HCT116 (cell line): ENCODE data around the gene GNB2. TPM values are rescaled to one million over a fixed set of nuclear protein-coding genes. Genes with fewer than 3 reads are reported as not detected.

Experiments used
- ATAC-seq: fragments of 200-7000 bp; cut with Tn5 transposase; 2 replicates; pipeline ENCODE4 v1.9.1; 2020; ENCODE audit warnings: mild to moderate bottlenecking, moderate library complexity
- BruUV-seq: library from RNA; stranded (reverse); fragments of 400-500 nt; replicated peaks from 2 replicates; lab custom pipeline; 2021; lab: Mats Ljungman, UMichigan
- CTCF ChIA-PET: fragments of 300-600 bp; sonication (Branson Sonifier 250); formaldehyde crosslinking; loops from one replicate; lab custom pipeline; 2021; ENCODE audit warnings: antibody characterized with exemption; lab: Charles Lee
- POLR2A ChIA-PET: fragments of 300-600, 350-600 bp; sonication (Branson Sonifier 250); formaldehyde crosslinking; loops from one replicate; lab custom pipeline; 2021; ENCODE audit warnings: antibody characterized with exemption; lab: Charles Lee
- RAD21 ChIA-PET, 2 experiments: fragments of 300-600 bp; sonication (Branson Sonifier 250); formaldehyde crosslinking; loops; one replicate each; lab custom pipeline; 2023; ENCODE audit warnings: low total read pairs in 2 of 2; ENCODE audit not compliant: uncharacterized antibody in 2 of 2, unreplicated experiment in 2 of 2, low non-redundant PET in 1 of 2; lab: Charles Lee
- DNase-seq: peaks from one replicate; pipeline ENCODE4 v3.0.0-alpha.2; 2010; ENCODE audit warnings: low read depth, low spot score
- H2AFZ ChIP-seq: fragments of 200-600 bp; shearing (Covaris generic), sonication (generic); 2 replicates; pipeline ENCODE4 v1.6.1; 2017; ENCODE audit warnings: low read depth, mixed run types, mixed read lengths, antibody characterized with exemption, low read length; ENCODE audit not compliant: poor library complexity, severe bottlenecking
- H3K27ac ChIP-seq: 2 replicates; pipeline ENCODE4 v1.5.1; 2012; ENCODE audit warnings: low read depth, low read length
- H3K27me3 ChIP-seq: fragments of 200-600 bp; sonication (generic); 2 replicates; pipeline ENCODE4 v1.6.1; 2016; ENCODE audit warnings: mixed run types, low read length, mixed read lengths; ENCODE audit not compliant: insufficient read depth
- H3K36me3 ChIP-seq, 2 experiments: fragments of 200-500 bp in 1 of 2; fragments of 200-600 bp in 1 of 2; sonication (Bioruptor generic) in 1 of 2; sonication (generic) in 1 of 2; 2 replicates each; pipeline versions ENCODE4 v1.5.1 to v1.6.1; 2014 to 2016; ENCODE audit warnings: low read length in 2 of 2, inconsistent platforms in 1 of 2, mixed read lengths in 1 of 2, mixed run types in 1 of 2; ENCODE audit not compliant: insufficient read depth in 2 of 2, control insufficient read depth in 1 of 2
- H3K4me1 ChIP-seq, 2 experiments: fragments of 200-600 bp in 1 of 2; sonication (generic) in 1 of 2; 2 replicates each; pipeline versions ENCODE4 v1.5.1 to v1.6.1; 2012 to 2017; ENCODE audit warnings: low read length in 2 of 2, inconsistent platforms in 1 of 2, mild to moderate bottlenecking in 1 of 2, mixed read lengths in 1 of 2, mixed run types in 1 of 2, moderate library complexity in 1 of 2; ENCODE audit not compliant: insufficient read depth in 2 of 2, control insufficient read depth in 1 of 2
- H3K4me2 ChIP-seq: fragments of 200-600 bp; sonication (generic); 2 replicates; pipeline ENCODE4 v1.6.1; 2017; ENCODE audit warnings: mixed run types, low read length, mixed read lengths
- H3K4me3 ChIP-seq, 2 experiments: fragments of 200-600 bp in 1 of 2; sonication (generic) in 1 of 2; replicated peaks in 1 of 2; 2 replicates each; pipeline ENCODE4 v1.5.1; 2011 to 2016; ENCODE audit warnings: low read length in 2 of 2, control low read depth in 1 of 2, low read depth in 1 of 2, mild to moderate bottlenecking in 1 of 2, mixed read lengths in 1 of 2, mixed run types in 1 of 2
- H3K79me2 ChIP-seq: fragments of 200-600 bp; sonication (generic); 2 replicates; pipeline ENCODE4 v1.6.1; 2017; ENCODE audit warnings: mild to moderate bottlenecking, mixed run types, low read length, moderate library complexity, mixed read lengths; ENCODE audit not compliant: insufficient read depth
- H3K9ac ChIP-seq: fragments of 200-600 bp; sonication (generic); 2 replicates; pipeline ENCODE4 v1.6.1; 2016; ENCODE audit warnings: low read length, mixed read lengths
- H3K9me2 ChIP-seq: fragments of 200-600 bp; sonication (generic), shearing (Covaris generic); 2 replicates; pipeline ENCODE4 v1.6.1; 2017; ENCODE audit warnings: mixed run types, mild to moderate bottlenecking, moderate library complexity; ENCODE audit not compliant: insufficient read depth
- H3K9me3 ChIP-seq, 2 experiments: fragments of 200-500 bp in 1 of 2; fragments of 200-600 bp in 1 of 2; sonication (Bioruptor generic) in 1 of 2; sonication (generic) in 1 of 2; 2 replicates each; pipeline ENCODE4 v1.6.1; 2014 to 2017; ENCODE audit warnings: low read length in 2 of 2, mixed read lengths in 2 of 2, inconsistent platforms in 1 of 2, low read depth in 1 of 2, mild to moderate bottlenecking in 1 of 2, mixed run types in 1 of 2, moderate library complexity in 1 of 2; ENCODE audit not compliant: control insufficient read depth in 1 of 2, insufficient read depth in 1 of 2
- H4K20me1 ChIP-seq: fragments of 200-600 bp; sonication (generic), shearing (Covaris generic); 2 replicates; pipeline ENCODE4 v1.6.1; 2017; ENCODE audit warnings: mixed run types, mild to moderate bottlenecking, moderate library complexity; ENCODE audit not compliant: insufficient read depth
- ATF3 ChIP-seq: IDR thresholded peaks from 2 replicates; pipeline ENCODE4 v1.6.1; 2012
- EZH2phosphoT487 ChIP-seq: fragments of 200-600 bp; IDR thresholded peaks from 2 replicates; pipeline ENCODE4 v1.6.1; 2018; ENCODE audit warnings: antibody characterized with exemption, borderline replicate concordance
- SP1 ChIP-seq: IDR thresholded peaks from 2 replicates; pipeline ENCODE4 v1.6.1; 2012; ENCODE audit warnings: low read depth
- TCF7L2 ChIP-seq: IDR thresholded peaks from 2 replicates; pipeline ENCODE4 v1.7.0; 2011; ENCODE audit warnings: borderline replicate concordance, inconsistent platforms; ENCODE audit not compliant: insufficient read depth, insufficient read length; ENCODE audit errors: extremely low read depth
- YY1 ChIP-seq: IDR thresholded peaks from 2 replicates; pipeline ENCODE4 v1.6.1; 2011; ENCODE audit warnings: low read length, low read depth, moderate library complexity, mild to moderate bottlenecking; ENCODE audit not compliant: insufficient replicate concordance; ENCODE audit errors: extremely low read depth
- ZBTB33 ChIP-seq: IDR thresholded peaks from 2 replicates; pipeline ENCODE4 v1.6.1; 2011; ENCODE audit warnings: mild to moderate bottlenecking, low read length, moderate library complexity; ENCODE audit not compliant: insufficient replicate concordance; ENCODE audit errors: extremely low read depth
- ZFX ChIP-seq: fragments of 450-650 bp; IDR thresholded peaks from 2 replicates; pipeline ENCODE4 v1.6.1; 2017
- ZNF274 ChIP-seq: fragments of 200-500 bp; sonication (Bioruptor generic); IDR thresholded peaks from 2 replicates; pipeline ENCODE4 v1.6.1; 2014; ENCODE audit warnings: mild to moderate bottlenecking, low read depth, low read length, inconsistent platforms
- intact Hi-C: fragments of 100-400 bp; cut with micrococcal nuclease; formaldehyde crosslinking; loops from 2 replicates; pipeline ENCODE4 v1.10.0; 2022
- total RNA-seq: library from RNA; stranded (reverse); gene quantifications from one replicate; pipeline ENCODE4 v1.2.1, GENCODE V29; 2021; ENCODE audit not compliant: unreplicated experiment

GNB2 gene
- total RNA-seq, 1 experiment from 2014 or later: 246 TPM

DNA sequence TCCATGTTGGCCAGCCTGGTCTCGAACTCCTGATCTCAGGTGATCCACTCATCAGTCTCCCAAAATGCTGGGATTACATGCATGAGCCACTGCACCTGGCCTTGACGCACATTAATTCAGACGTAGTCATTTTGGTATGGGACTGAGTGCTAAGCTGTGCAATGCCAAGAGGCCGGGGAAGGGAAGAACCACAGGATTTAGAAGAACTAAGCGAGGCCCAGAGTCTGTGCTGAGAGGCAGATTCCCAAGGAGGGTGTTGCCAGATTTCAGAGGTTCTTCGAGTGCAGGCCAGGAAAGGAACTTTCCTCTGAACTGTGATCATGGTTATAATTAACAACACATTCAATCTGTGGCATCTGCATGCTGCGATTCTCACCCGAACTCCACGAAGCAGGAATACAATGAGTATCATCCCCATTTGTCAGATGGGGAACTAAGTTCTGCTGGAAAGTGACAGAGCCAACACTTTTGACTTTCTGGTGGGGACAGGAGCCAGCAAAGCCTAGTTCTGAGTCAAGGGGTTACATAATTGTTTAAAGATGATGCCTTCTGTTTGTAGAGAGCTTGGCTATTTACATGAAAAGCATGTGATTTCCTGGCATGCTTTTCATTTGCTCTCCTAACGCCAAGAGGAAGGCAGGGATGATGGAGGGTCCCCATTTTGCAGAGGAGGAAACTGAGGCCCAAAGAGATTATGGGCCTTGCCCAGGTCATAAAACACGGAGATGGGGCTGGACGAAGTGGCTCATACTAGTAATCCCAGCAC lies 53.6 kb downstream of the GNB2 start:
- Histone ChIP-seq H3K27me3 (no peaks in the 10 kb centered on the region), H3K9ac (no peak overlapping the region), H3K9me2 (no peaks in the 10 kb centered on the region), H3K9me3 (no peaks in the 10 kb centered on the region), H3K4me1 (peaks cover 9 to 17% of the 10 kb centered on the region in 2 experiments; a peak in 3 of 4 replicates), H3K79me2 (no peaks in the 10 kb centered on the region), H4K20me1 (no peaks in the 10 kb centered on the region), H3K4me3 (no peak overlapping the region), H3K4me2 (no peak overlapping the region), H3K36me3 (no peaks in the 10 kb centered on the region), H2AFZ (no peak overlapping the region), H3K27ac (no peak overlapping the region)
- CTCF ChIA-PET: interaction anchor here (1.8 to 2.8 kb wide), 2 partner anchors 21 to 22 kb away, joined by 4 to 34 read pairs; partner anchors contain the start of gene POP7
- DNase-seq (no peak), ATAC-seq (no peak)
- TF ChIP-seq YY1: no peak
- TF ChIP-seq SP1: no peak
- no peak for TF ChIP-seq ZFX
- no peak for TF ChIP-seq ZNF274
- TF ChIP-seq EZH2phosphoT487: no peak
- POLR2A ChIA-PET: interaction anchor here (1.3 kb wide), 1 partner anchor 18 kb away, joined by 4 read pairs; no protein-coding TSS in a partner anchor
- intact Hi-C loops: no loop called here
- BruUV-seq: no TSS peak
- RAD21 ChIA-PET: no interaction called here

GRCh38 chr7:100728196-100728595 lies 54.7 kb downstream of the GNB2 start:
- Histone ChIP-seq H2AFZ (no peak overlapping the region), H3K79me2 (no peaks in the 10 kb centered on the region), H3K27ac (no peak overlapping the region), H3K36me3 (no peaks in the 10 kb centered on the region), H4K20me1 (no peaks in the 10 kb centered on the region), H3K9me2 (no peaks in the 10 kb centered on the region), H3K9ac (no peak overlapping the region), H3K4me1 (peaks cover 9 to 17% of the 10 kb centered on the region in 2 experiments; a peak in 3 of 4 replicates), H3K9me3 (no peaks in the 10 kb centered on the region), H3K4me2 (no peak overlapping the region), H3K27me3 (no peaks in the 10 kb centered on the region), H3K4me3 (no peak overlapping the region)
- ATAC-seq (no peak), DNase-seq (no peak)
- TF ChIP-seq ATF3: no peak
- TF ChIP-seq TCF7L2: no peak
- no peak for TF ChIP-seq ZBTB33
- ChIA-PET CTCF (interaction anchor here (1.8 kb wide), 1 partner anchor 23 kb away, joined by 4 read pairs; the partner anchor contains the start of gene POP7), POLR2A (interaction anchor here (1.0 to 1.3 kb wide), 3 partner anchors 15 to 22 kb away, joined by 3 to 4 read pairs (median 4); partner anchors contain the start of gene POP7), RAD21 (no interaction called here)
- no TSS peak for BruUV-seq
- intact Hi-C loops: loop anchor here (2.0 kb wide), 1 partner anchor 17 kb away; no protein-coding TSS in a partner anchor
